ENCODE data around the gene DAGLA.

DAGLA gene

DNA sequence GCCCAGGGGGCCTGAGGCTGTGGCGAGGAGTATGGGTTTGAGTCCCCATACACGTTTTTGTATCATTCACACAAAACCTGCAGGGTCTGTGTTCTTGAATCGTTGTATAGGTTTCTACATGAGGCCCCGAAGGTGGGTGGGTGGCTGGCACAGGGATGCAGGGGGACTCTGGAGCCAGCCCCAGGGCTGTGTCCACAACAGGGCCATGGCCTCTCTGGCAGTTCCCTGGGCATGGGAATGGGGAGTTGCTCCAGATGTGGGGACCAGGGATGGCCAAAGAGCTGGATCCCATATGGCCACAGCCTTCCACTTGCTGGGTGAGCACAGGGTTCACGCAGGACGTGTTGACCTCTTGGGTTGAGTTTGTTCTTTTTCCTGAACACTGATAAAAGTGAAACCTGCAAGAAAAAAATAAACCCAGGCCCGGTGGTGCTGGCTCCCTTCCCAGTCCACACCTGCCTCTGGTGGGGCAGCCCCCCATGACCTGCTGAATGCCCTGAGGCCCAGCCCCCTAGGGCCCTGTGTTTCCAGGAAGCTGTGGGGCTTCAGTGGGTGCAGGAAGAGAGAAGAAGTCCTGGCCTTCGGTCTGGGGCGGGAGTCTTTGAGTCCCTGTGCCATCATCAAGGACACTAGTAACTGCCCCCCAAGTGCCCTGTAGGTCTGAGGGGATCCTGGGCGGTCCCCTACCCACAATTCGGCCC lies 88.3 kb downstream of the DAGLA start:
- DNase-seq = no peak

DNA sequence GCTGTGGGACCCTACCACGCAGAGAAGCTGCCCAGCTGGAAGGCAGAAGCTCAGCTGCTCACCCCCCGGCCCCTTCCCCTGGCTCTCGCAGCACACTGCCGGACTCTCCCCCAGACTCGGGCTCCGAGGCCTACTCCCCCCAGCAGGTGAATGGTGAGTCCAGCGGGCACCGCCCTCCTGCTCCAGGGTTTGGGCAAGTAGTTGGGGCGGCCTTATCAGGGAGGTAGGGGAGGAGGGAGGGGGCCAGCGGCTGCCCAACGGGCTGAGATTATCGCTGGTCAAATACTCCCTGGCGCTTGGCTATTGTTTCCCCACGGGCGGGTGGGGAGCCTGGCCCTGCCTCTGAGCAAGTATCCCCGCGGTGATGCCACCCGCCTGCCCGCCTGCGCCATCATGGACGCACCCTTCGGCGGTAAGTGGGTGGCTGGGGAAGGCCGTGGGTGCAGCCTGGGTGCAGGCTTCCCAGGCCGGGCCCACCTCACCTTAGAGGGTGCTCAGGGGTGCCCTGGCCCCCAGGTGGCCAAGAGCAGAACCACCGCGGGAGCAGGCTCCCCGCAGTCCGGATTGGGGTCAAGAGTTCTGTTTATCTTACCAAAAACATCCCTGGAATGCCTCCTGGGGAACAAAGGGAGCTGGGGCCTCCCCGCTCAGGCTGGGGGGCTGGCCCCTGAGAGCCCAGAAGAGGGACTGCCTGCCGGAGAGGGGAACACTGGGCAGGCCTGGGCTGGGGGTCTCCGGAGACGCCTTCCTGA lies 89.2 kb downstream of the DAGLA start:
- no peak for DNase-seq

DNA sequence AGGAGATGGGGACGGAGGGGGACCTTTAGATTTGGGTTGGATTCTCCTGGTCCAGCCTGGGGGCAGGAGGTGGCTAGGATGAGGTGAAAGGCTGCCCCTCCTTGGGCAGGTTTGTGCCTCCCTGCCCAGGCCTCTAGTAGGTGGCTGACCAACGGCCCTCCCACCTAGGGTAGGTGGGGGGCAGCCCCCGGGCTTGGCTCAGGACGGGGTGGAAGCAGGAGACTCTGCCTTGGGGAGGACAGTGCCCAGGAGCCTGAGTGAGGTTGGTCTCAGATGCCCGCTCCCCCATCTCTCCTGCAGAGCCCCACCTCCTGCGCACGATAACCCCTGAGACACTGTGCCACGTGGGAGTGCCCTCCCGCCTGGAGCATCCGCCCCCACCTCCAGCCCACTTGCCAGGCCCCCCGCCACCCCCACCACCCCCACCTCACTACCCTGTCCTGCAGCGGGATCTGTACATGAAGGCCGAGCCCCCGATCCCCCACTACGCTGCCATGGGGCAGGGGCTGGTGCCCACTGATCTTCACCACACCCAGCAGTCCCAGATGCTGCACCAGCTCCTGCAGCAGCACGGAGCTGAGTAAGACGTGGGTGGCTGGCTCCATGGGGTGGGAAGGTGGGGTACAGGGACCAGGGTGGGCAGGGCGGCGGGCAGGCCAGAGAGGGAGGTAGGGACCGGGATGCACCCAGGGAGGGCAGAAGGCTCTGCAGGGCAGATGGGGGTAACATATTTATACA lies 89.9 kb downstream of the DAGLA start:
- DNase-seq = no peak

DNA sequence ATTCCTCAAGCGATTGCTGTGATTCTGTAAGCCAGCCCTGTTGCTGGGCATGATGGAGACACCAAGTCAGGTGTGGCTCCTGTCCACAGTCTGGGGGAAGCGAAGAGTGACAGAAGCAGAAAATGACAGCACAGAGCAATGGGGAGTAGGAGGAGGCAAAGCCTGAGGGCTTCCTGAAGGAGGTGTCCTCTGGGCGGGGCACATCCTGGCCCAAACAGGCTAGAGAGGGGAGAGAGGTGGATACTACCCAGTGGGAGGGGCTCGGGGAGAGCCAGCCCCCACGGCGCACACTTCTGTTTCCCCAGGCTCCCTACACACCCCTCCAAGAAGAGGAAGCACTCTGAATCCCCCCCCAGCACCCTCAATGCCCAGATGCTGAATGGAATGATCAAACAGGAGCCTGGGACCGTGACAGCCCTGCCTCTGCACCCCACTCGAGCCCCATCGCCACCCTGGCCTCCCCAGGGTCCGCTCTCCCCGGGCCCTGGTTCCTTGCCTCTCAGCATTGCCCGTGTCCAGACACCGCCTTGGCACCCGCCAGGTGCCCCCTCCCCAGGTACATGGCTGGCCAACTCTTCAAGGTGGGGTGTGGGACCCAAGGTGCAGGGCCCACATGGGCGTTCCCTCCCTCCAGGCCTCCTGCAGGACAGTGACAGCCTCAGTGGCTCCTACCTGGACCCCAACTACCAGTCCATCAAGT lies 91.2 kb downstream of the DAGLA start:
- no peak for DNase-seq

DNA sequence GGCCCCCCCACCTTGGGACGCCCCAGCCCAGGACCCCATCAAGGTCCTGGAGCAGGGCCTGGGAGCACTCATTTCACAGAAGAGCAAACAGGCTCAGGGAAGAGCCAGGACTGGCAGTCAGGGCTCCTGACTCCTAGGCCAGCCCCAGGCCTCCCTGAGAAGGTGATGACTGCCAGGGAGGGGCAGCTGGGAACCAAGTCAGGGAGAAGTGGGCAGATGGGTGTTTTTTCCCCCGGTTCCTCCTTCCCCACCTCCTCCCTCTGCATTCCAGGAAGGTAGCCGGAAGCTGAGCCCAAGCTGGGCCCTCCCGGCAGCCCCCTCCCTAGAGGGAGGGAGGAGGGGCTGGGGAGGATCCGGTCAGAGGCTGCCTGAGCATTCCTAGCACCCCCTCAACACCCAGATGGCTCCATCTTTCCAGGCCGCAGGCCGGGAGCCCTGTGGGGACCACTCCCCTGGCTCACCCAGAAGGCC lies 91.8 kb downstream of the DAGLA start:
- DNase-seq = no peak

DNA sequence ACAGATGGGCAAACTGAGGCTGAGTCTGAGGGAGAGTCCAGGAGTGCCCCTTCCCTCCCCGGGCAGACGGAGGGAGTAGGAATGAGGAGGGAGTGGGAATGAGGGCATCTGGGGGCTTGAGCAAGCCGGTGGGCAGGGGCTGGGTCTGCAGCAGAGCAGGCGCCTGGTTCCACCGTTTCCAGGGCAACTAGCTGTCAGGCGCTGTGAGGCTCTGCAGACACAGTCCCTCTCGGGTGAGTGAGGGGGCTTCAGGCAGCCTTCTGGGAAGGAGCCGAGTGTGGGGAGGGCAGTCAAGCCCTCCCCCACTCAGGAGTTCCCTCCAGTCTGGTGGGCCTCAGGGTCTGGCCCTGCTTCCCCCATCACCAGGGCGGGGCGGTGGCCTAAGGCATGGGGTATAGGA lies 93.2 kb downstream of the DAGLA start:
- DNase-seq = no peak

DNA sequence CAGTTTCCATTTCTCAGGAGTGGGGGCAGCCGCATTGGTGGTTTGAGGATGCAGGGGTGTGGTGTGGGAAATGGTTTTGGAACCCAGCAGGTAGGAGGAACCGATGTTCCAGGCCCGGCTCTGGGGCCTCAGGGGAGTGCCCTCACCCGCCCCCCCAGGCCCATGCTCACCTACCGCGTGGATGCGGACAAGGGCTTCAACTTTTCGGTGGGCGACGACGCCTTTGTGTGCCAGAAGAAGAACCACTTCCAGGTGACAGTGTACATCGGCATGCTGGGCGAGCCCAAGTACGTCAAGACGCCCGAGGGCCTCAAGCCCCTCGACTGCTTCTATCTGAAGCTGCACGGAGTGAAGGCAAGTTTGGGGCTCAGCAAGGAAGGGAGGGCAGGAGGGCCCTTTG lies 93.6 kb downstream of the DAGLA start:
- no peak for DNase-seq

DNA sequence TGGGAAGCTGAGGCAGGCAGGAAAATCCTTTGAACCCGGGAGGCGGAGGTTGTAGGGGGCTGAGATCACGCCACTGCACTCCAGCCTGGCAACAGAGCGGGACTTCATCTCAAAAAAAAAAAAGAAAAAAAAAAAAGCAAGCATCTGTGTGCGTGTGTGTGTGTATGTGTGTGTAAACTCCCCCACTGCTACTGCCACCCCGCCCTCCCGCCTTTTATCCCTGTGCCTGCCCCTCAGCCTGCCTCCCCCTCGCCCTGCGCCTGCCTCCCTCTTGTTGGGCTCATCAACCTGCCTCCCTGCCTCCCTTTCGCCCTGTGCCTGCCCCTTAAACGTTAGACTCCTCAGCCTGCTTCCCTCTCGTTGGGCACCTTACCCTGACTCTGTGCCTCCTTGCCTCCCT lies 94.2 kb downstream of the DAGLA start:
- no peak for DNase-seq

DNA sequence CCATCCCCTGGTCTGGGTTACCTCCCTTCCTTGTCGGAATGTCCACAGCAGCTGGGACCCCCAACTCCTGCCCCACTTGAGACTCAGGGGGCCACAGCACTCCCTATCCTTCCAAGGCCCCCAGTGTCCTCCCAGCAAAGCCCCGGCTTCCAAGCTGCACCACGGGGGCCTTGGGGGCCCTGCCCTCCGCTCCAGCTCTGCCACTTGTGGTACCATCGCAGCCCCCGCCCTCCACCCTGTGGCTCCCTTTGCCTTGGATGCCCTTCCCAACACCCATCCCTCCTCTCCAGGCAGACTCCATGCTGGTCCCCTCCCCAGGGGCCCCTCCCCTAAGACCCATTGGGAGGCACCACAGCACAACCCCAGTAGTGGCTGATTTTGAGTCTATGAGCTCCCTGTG lies 94.9 kb downstream of the DAGLA start:
- no peak for DNase-seq

DNA sequence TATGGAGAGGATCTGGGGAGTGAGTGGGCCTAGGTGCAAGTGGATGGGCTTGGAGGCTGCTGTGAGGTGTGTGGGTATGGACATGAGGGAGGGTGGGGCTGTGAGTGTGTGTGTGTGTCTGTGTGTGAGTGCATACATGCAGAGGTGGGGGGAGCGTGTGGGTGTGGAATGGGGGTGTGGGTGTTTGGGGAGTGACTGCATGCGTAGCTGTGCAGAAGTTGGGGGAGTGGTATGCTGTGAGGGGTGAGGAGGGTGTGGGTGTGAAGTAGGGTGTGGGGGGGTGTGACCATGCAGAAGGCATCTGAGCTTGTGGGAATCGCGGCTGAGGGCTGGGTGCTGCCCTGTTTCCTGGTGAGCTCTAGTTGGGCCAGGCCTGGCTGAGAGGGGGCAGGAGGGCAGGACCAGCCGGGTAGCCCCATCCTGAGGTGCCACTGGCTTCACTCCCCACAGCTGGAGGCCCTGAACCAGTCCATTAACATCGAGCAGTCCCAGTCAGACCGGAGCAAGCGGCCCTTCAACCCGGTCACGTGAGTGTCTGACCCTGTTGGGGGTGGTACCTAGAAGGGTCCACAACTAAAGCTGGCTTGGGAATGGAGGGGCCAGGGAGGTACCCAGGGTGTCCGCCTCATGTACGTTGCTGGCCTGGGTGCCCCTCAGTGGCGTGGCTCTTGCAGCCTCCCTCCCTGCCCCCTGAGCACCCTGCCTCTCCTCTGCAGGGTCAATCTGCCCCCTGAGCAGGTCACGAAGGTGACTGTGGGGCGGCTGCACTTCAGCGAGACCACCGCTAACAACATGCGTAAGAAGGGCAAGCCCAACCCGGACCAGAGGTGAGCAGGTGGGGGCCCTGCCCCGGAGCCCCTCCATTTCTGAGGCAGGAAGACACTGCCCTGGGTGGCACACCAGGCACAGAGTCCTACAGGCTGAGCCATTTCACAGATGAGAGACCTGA lies 95.7 kb downstream of the DAGLA start:
- no peak for DNase-seq

DNA sequence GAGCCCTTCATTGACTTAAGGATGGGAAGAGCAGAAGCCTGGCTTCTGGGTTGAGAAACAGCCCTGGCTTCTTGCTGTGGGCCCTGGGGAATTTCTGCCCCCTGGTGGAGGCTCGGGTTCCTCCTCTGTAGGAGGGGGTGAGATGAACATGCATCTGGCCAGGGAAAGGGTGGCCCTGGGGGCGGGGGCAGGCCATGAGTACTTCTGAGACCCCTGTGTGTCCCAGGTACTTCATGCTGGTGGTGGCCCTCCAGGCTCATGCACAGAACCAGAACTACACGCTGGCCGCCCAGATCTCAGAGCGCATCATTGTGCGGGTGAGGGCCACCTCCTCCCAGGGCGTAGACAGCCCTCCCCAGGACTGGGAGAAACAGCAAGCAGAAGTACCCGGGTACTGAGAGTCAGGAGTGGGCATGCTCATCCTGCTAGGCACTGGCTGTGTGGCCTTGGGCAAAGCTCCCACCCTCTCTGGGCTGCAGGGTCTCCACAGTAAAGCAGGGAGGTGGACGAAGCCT lies 96.4 kb downstream of the DAGLA start:
- DNase-seq = no peak

DNA sequence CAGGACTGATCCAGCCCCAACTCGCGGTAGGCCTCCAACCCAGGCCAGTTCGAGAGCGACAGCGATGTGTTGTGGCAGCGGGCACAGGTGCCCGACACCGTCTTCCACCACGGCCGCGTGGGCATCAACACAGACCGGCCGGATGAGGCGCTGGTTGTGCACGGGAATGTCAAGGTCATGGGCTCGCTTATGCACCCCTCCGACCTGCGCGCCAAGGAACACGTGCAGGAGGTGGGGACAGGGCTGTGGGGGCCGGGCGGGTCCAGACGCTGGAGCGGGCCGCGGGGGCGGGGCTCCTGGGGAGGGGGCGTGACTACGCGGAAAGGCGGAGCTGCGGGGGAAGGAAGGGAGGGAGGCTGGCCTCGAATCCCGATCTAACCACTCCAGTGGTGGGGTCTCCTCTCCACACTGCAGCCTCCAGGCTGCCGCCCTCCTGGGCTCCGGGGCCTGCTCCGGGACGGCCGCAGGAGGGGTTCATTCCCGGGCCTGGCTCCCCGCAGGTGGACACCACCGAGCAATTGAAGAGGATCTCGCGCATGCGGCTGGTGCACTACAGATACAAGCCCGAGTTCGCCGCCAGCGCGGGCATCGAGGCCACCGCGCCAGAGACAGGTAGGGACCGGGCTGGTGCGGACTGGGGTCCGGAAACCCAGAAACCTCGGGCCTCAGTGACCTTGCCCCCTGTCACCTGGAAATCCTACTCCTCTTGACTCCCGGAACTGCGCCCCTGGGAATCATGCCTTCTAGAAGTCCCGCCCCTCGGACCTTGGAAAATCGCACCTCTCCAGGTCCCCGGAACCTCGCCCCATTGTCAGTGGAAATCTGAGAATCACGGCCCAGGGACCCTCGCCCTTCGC lies 97.3 kb downstream of the DAGLA start:
- no peak for DNase-seq

DNA sequence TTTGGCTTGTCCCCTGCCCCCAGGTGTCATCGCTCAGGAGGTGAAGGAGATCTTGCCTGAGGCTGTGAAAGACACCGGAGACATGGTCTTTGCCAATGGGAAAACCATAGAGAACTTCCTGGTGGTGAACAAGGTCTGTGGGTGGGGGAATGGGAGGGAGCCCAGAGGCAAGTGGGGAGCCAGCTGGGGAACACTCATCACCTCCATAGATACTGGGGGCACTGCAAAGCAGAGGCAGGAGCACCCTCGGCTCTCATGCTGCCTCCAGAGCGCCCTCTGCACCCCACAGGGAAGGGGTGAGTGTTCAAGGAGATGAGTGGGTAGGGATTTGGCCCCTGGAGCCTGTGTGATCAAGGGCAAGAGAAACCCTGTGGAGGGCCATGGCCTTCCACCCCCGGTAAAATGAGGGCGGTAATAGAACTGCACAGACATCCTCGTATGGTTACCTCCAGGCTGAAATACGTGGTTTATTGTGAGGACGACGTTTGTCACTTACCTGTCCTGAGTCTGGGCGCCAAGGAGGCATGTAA lies 98.2 kb downstream of the DAGLA start:
- no peak for DNase-seq

DNA sequence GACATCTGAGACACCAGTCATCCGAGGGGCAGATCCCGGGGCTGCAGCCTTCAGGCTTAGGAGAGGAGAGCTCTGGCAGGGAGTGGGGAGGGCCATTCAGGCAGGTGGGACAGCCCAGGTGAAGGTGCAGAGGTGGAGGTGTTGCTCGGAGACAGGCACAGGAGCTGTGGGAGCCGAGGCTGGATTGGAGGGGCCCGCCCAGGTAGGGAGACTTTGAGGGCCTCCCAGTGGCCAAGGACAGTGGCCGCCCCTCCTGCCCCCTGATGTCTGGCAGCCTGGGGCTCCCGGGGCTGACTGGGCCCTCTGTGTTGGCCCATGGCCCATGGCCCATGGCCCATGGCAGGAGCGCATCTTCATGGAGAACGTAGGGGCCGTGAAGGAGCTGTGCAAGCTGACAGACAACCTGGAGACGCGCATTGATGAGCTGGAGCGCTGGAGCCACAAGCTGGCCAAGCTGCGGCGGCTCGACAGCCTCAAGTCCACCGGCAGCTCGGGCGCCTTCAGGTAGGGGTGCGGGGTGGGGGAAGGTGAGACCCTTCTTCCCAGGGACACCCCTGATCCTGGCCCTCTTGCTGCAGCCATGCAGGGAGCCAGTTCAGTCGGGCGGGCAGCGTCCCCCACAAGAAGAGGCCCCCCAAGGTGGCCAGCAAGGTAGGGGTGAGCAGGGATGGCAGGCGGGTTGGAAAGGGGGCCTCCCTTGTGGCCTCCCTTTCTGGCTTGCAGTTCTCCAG lies 98.9 kb downstream of the DAGLA start:
- no peak for DNase-seq

DNA sequence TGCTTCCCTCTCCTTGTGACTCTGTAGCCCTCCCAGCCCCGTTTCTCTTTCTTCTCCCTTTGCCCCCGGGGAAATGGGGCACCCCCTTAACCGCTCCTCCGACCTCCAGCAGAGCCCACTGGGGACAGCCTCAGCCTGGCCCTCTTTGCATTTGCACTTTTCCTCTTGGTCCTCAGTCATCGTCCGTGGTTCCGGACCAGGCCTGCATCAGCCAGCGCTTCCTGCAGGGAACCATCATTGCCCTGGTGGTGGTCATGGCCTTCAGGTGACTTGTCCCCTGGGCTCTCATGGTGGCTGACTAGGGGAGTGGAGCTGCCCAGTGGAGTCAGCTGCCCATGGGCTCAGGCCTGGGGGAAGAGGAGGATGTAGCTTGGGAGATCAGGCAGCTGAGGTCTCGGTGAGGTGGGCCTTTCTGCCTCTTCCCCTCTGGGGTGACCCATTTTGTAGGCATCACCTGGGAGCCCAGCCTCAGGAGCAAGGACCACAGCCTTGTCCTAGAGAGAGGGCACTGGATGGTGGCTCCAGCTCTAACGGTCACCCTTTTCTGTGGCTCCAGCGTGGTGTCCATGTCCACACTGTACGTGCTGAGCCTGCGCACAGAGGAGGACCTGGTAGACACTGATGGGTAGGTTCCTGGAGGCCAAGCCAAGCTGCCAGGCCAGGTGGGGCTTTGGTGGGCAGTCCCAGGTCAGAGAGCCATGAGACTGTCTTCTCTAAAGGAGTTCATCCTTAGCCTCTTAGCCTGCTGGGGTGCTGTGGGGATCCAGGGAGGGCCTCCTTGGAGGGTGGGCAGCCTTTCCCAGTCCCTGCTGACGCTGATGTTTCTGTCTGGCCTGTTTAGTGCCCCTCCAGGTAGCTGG lies 99.7 kb downstream of the DAGLA start:
- no peak for DNase-seq

DNA sequence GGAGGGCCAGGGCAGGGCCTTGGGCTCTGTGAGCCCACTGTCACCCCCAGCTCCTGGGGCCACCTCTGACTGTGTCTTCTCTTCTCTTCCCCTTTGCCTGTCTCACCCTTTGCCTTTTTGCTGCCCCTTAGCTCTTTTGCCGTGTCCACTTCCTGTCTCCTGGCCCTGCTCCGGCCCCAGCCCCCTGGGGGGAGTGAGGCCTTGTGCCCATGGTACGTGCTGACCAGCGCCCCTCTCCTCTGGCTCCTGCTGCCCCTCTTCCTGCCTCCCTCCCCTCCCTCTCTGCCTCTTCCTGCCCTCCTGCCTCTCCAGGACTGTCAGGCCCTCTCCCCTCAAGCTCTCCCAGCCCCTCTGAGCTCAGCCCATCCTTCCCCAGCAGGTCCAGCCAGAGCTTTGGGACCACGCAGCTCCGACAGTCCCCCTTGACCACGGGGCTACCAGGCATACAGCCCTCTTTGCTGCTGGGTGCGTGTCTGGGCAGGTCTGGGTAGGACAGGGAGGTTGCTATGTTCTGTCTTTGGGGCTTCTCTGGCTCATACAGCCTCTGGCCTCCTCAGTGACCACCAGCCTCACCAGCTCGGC lies 100.5 kb downstream of the DAGLA start:
- DNase-seq = no peak

DNA sequence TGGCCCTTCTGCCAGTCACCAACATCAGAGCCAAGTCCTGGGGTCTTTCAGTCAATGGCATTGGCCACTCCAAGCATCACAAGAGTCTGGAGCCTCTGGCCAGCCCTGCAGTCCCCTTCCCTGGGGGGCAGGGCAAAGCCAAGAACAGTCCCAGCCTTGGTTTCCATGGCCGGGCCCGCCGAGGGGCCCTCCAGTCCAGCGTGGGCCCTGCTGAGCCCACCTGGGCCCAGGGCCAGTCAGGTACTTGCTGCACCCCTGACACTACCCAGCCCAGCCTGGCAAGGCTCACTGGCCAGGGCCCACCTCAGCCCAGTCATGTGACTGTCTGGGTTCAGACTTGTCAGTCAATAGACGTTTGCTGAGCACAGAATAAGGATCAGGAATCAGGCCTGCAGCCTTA lies 101.4 kb downstream of the DAGLA start:
- no peak for DNase-seq

DNA sequence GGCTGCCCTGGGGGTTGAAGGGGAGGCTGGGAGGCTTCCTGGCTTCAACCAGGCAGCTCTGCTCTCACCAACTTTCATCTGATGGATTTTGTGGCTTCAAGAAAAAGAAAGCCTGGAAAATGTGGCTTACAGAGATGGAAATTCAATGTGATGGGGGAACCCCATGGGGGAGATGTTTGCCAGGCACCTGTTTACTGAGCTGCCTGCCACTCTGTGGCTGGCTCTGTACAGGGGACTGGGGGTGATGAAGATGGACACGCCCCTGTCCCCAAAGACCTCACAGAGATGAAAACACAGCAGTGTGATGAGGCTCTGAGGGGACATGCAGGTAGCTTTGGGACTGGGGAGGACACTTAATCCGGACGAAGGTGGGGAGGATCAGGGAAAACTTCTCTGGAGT lies 102.1 kb downstream of the DAGLA start:
- DNase-seq = no peak
